Stimulated activated CD4-positive, alpha-beta T cell treated with anti-CD3 and anti-CD28 coated beads, Interleukin-2, amount 100 ng/mL, for 24 hours (primary cell): ENCODE results near the gene MAST4.

Experiments used
- DNase-seq, 2 donors: peaks; one replicate each; pipeline ENCODE4 v3.0.0-alpha.2; 2020

The MAST4 gene

GRCh38 chr5:66972004-66972403, 375.8 kb downstream of the MAST4 start:
- DNase-seq, result no peak

GRCh38 chr5:66974256-66974655, 378.1 kb downstream of the MAST4 start:
- no peak for DNase-seq

- DNase-seq, result no peak
Measured at GRCh38 chr5:66976108-66976507, 379.9 kb downstream of the MAST4 start.

- DNase-seq, result no peak
Measured at GRCh38 chr5:66979738-66980137, 383.5 kb downstream of the MAST4 start.

GRCh38 chr5:66981266-66982055, 385.3 kb downstream of the MAST4 start:
- no peak for DNase-seq

GRCh38 chr5:66982056-66982387, 385.8 kb downstream of the MAST4 start:
- DNase-seq, result no peak

- DNase-seq, result no peak
Measured at GRCh38 chr5:66982470-66982869, 386.3 kb downstream of the MAST4 start.

GRCh38 chr5:66985417-66985816, 389.2 kb downstream of the MAST4 start:
- no peak for DNase-seq

GRCh38 chr5:66986009-66986408, 389.8 kb downstream of the MAST4 start:
- DNase-seq, result no peak

- no peak for DNase-seq
Measured at GRCh38 chr5:66986534-66986933, 390.3 kb downstream of the MAST4 start.

- no peak for DNase-seq
Measured at GRCh38 chr5:66987126-66987525, 390.9 kb downstream of the MAST4 start.

GRCh38 chr5:66987540-66987939, 391.3 kb downstream of the MAST4 start:
- no peak for DNase-seq

GRCh38 chr5:66987949-66988838, 392.0 kb downstream of the MAST4 start:
- no peak for DNase-seq

GRCh38 chr5:66989286-66989685, 393.1 kb downstream of the MAST4 start:
- no peak for DNase-seq

GRCh38 chr5:66989781-66990180, 393.6 kb downstream of the MAST4 start:
- DNase-seq, result no peak

GRCh38 chr5:66991746-66992145, 395.6 kb downstream of the MAST4 start:
- DNase-seq, result no peak

GRCh38 chr5:66992547-66992946, 396.4 kb downstream of the MAST4 start:
- DNase-seq, result no peak

GRCh38 chr5:66993448-66993847, 397.3 kb downstream of the MAST4 start:
- DNase-seq, result no peak

- no peak for DNase-seq
Measured at GRCh38 chr5:66993882-66994281, 397.7 kb downstream of the MAST4 start.

- no peak for DNase-seq
Measured at GRCh38 chr5:66994790-66995189, 398.6 kb downstream of the MAST4 start.

- no peak for DNase-seq
Measured at GRCh38 chr5:67000794-67001475, 404.7 kb downstream of the MAST4 start.

GRCh38 chr5:67002832-67003684, 406.9 kb downstream of the MAST4 start:
- no peak for DNase-seq

- DNase-seq, result no peak
Measured at GRCh38 chr5:67003685-67003934, 407.4 kb downstream of the MAST4 start.
